HG03378 (cell line): ENCODE results near the gene ARHGAP4.

Experiments used
- ATAC-seq: cut with Tn5 transposase; IDR thresholded peaks from one replicate; pipeline ENCODE4 v1.9.1; 2021; ENCODE audit warnings: mild to moderate bottlenecking, moderate library complexity; ENCODE audit not compliant: unreplicated experiment

Gene ARHGAP4

GRCh38 chrX:153884136-153884535 is 41.9 kb downstream of the ARHGAP4 start:
- no peak for ATAC-seq

GRCh38 chrX:153883163-153883843 is 42.8 kb downstream of the ARHGAP4 start:
- no peak for ATAC-seq

- no peak for ATAC-seq
These were observed 43.5 kb downstream of the ARHGAP4 start for GRCh38 chrX:153882557-153882956.

DNA sequence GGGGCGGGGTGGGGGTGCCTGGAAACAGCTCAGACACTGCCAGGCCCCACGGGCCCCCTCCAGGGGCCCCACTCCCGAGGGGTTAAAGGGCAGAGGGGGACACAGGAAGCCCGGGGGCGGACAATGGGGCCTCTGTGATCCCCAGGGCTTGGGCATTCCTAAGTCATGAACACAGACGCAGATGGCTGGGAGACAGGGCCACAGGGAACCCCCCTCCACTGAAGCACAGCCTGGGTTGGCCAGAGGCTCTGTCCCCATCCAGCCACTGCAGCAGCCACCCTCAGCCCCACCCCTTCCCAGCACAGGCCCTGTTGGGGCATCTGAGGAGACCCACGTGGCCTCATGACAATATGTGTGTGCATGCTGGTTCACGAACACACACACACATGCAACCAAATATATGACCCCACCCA is 44.0 kb downstream of the ARHGAP4 start:
- no peak for ATAC-seq

GRCh38 chrX:153881281-153881680 is 44.8 kb downstream of the ARHGAP4 start:
- ATAC-seq: no peak

- no peak for ATAC-seq
These were observed 45.6 kb downstream of the ARHGAP4 start for GRCh38 chrX:153880440-153880815.

DNA sequence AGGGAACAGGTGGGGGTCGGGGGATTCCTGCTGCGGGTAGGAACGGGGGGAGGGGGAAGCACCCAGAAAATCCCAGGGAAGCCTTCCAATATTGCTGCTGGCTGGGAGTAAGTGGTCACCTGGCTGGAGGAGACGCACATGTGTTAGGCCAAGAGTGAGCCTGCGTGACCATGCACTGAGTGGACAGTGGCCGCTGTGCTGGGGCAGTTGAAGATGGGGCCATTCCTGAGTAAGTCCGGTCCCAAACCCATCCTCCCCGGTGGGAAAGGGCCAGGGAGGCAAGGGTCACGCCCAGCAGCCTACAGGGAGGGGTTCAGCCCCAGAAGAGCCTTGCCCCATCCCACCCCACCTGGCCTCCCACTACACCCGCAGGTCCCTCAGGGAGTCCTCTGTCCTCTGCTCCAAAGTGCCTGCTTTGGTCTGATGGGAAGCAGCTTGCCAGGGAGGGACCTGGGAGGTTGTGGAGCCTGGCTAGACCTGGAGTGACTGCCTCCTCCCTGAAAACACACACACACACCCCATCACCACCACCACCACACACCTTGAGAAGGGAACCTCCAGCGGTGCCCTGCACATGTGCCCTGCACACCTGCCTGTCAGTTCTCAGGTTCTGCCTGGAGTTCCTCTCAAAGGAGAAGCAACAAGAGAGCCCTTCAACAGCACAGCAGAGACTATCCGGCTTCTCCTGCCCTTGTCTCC is 46.2 kb downstream of the ARHGAP4 start:
- ATAC-seq: no peak

GRCh38 chrX:153878969-153879653 is 47.0 kb downstream of the ARHGAP4 start:
- ATAC-seq: no peak

- no peak for ATAC-seq
These were observed 47.7 kb downstream of the ARHGAP4 start for GRCh38 chrX:153878345-153878744.

DNA sequence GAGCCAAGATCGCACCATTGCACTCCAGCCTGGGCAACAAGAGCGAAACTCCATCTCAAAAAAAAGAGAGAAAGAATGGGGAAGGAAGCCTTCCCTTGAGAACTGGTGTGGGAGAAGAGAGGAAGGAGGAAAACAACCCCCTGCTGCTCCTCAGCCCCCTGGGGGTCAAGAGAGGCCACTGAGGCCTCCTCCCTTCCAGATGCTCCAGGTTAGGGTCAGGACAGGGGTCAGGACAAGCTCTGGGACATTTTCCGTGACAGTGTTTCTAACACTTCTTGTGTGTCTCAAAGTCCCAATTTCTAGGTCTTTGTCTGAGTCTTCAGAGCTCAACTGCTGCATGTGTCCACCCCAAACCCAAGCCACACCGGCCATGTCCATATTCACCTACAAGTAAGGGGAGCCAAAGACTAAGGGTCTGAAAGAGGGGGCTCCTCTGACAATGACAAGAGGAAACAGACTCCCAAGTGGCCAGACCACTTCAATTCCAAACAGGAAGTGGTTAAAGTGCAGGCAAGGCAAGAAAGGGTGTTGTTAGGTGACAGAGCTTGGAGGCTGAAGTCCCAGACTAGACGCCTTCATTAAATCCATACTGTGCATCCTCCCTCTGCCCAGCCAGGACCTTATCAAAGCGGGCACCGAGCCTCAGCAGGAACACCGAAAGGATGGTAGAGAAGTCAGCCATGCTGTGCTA is 48.3 kb downstream of the ARHGAP4 start:
- ATAC-seq: no peak

- ATAC-seq: no peak
These were observed 50.0 kb downstream of the ARHGAP4 start for GRCh38 chrX:153876112-153876491.

DNA sequence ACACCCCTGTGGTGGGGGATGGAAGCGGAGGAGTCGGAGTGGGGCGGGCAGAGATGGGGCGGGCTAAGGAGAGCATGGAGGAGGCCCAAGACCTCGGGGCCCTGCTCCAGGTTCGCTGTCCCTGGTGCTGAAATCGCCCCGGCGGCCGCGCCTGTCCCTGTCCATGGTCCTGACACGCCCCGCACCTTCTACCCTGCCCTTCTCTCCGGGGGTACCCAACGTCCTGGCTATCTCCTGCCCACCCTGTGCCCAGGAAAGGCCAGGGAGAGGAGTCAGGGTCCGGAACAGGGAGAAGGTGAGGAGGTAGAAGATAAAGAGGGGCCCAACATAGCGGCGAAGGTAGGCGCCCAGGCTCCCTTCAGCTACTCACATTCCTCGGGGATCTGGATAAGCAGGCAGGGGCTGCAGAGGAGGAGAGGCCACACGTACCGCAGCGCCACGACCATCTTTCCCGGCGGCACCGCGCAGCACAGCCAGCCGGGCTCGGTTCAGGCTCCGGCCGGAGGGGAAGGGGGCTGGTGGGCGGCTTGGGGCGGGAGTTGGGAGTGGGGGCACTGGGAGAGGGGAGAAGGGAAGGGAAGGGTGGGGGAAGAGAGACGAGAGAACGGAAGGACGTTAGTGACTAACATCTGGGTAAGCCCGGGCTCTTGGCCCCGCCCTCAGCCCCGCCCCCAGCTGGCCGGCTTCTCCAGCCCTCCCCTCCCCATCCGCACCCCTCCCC is 50.5 kb downstream of the ARHGAP4 start:
- ATAC-seq: no peak

GRCh38 chrX:153874366-153875125 is 51.5 kb downstream of the ARHGAP4 start:
- ATAC-seq: no peak

GRCh38 chrX:153874085-153874365 is 52.0 kb downstream of the ARHGAP4 start:
- ATAC-seq: no peak

DNA sequence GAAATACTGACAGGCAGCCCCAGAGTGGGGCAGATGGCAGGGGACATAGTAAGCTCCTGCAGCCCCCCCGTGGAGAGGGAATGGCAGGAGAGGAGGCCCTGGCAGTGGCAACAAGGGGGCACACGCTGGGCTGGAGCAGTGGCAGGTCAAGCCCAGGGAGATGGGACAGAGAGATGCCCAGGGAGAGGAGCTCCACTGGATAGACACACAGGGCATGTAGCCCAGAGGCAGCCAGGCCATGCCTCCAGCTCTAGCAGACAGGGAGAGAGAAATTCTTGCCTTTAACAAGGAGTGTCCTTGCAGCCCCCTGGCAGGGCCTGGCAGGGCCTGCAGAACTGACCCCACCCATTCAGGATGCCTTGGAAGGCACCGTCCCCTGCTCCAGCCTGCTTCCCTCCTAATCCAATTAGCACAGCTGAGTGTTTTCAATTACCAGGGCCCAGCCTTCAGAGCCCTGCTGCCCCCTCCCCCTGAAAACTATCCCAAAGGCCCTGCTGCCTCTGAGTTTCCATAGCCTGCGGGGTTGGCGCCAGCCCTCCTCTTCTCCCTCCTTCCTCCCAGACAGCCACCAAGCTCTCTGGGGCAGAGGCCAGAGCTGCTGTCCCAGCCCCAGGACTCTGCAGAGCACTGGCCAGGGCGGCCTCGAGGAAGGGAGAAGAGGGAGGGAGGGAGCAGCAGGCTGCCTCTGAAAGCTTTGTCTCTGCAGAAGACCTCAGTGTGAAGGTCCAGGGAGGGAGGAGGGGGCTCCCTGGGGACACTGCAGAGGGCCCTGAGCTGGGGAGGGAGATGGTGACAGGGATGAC is 52.6 kb downstream of the ARHGAP4 start:
- ATAC-seq: no peak

DNA sequence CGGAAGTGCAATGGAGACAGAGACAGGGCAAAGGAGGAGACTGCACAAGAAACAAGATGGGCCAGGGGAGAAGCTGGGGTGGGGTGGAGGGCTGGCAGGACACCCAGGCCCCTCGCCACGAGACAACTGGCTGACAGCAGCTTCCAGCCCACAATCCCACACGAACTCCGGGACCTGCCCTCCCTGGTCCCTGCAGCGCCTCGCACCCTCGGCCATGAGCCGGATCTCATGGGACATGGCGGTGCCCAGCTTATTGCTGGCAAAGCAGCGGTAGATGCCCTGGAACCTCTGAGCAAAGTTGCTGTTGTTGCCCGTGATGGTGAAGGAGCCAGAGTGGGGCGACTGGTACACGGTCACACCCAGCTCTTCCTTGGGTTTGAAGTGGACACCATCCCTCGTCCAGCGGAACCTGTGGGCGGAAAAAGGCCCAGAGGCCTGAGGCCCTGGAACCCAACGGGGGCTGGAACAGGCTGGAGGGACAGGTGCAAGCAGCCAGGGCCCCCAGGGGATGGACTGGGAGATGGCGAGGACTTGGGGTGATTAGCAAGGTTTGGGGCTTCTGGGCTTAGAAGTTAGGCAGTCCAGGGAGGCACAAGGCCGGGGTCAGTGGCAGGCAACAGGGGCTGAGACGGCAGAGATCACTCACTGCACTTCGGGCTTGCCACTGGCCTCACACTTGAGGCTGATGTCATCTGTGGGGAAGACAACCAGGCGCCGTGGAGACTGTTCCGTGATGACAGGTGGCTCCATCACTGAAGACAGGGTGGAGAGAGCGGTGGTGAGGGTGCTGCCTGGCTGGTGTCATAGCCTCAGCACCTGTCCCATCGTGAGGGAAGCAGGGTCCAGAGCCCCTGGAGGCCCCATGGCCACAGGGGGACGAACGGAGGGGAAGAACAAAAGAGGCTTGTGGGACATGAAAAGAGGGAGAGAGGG is 53.9 kb downstream of the ARHGAP4 start:
- no peak for ATAC-seq

DNA sequence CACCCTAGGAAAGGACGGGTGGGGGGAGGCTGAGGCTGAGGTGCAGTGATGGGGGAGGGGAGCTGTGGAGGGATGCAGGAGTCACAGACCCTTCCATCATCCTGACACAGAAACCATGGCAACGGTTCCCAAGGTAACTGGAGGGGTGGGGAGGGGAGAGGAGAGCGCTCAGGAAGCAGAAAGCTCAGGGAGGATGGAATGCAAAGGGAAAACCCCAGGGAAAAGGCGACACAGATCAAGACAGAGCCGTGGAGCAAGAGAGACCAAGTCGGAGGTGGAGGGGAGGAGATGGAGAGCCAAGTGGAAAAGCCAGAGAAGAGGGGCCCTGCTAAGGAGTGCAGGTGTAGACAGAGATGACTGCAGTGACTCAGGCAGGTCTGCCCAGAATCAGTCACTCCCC is 54.6 kb downstream of the ARHGAP4 start:
- no peak for ATAC-seq

DNA sequence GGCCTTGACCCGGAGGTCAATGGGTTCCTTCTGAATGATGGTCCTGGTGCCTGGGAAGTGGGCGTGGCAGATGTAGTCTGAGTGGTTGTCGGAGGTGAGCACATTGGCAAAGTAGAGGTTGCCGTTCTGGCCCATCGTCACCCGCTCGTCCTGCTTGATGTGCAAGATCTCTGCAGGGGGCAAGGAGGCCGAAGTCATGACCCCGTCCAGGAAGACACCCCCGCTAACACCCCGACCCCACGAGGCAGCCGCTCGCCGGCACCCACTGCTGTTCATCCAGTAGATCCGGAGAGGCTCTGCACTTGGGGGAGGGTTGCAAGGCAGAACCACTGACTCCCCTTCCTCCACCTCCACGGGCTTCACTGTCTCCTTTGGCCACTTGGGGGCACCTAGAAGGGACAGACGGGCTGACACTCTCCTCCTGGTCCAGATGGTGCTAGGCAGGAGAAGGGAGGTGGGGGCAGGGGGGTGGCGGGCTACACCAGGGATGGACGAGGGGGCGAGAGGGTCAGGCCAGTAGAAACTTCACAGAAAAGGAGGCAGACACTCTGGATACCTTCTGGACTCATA is 55.2 kb downstream of the ARHGAP4 start:
- no peak for ATAC-seq
